ENCODE results near the gene PLSCR2. TPM values are rescaled to one million over a fixed set of nuclear protein-coding genes. Genes with fewer than 3 reads are reported as not detected.
"Not testable (repeated sequence)": the region's sequence is repeated elsewhere in the genome, so short reads cannot be mapped to it uniquely, and the experiment has no call there.

PLSCR2 gene
- total RNA-seq, 1 donor from 2014 or later = not detected

GRCh38 chr3:146491303-146491702 lies 21.9 kb upstream of the PLSCR2 start:
- no peak for DNase-seq (ENCODE audit: low spot score)

GRCh38 chr3:146485297-146485696 lies 15.9 kb upstream of the PLSCR2 start:
- no peak for DNase-seq (ENCODE audit: low spot score)

GRCh38 chr3:146476094-146476740 lies 6.9 kb upstream of the PLSCR2 start:
- DNase-seq (ENCODE audit: low spot score) = no peak

- DNase-seq (ENCODE audit: low spot score) = not testable (repeated sequence)
These were observed 5.6 kb upstream of the PLSCR2 start for GRCh38 chr3:146474976-146475375.

- DNase-seq (ENCODE audit: low spot score) = no peak
These were observed 4.4 kb upstream of the PLSCR2 start for GRCh38 chr3:146473726-146474125.

GRCh38 chr3:146472611-146473010 lies 3.2 kb upstream of the PLSCR2 start:
- no peak for DNase-seq (ENCODE audit: low spot score)

GRCh38 chr3:146471012-146471411 lies 1.7 kb upstream of the PLSCR2 start:
- DNase-seq (ENCODE audit: low spot score) = no peak

GRCh38 chr3:146470425-146470990 lies 1.1 kb upstream of the PLSCR2 start:
- DNase-seq (ENCODE audit: low spot score) = no peak

GRCh38 chr3:146468671-146469149 lies 651 bp downstream of the PLSCR2 start:
- DNase-seq (ENCODE audit: low spot score) = no peak

- no peak for DNase-seq (ENCODE audit: low spot score)
These were observed 1.1 kb downstream of the PLSCR2 start for GRCh38 chr3:146468234-146468633.

GRCh38 chr3:146466604-146467003 lies 2.8 kb downstream of the PLSCR2 start:
- no peak for DNase-seq (ENCODE audit: low spot score)

GRCh38 chr3:146465693-146466465 lies 3.5 kb downstream of the PLSCR2 start:
- no peak for DNase-seq (ENCODE audit: low spot score)

- DNase-seq (ENCODE audit: low spot score) = no peak
These were observed 4.6 kb downstream of the PLSCR2 start for GRCh38 chr3:146464783-146465182.

- DNase-seq (ENCODE audit: low spot score) = no peak
These were observed 5.3 kb downstream of the PLSCR2 start for GRCh38 chr3:146464005-146464595.

GRCh38 chr3:146454796-146455195 lies 14.6 kb downstream of the PLSCR2 start:
- no peak for DNase-seq (ENCODE audit: low spot score)

GRCh38 chr3:146449613-146450012 lies 19.7 kb downstream of the PLSCR2 start:
- no peak for DNase-seq (ENCODE audit: low spot score)

GRCh38 chr3:146449076-146449475 lies 20.3 kb downstream of the PLSCR2 start:
- no peak for DNase-seq (ENCODE audit: low spot score)

GRCh38 chr3:146446026-146446425 lies 23.3 kb downstream of the PLSCR2 start:
- no peak for DNase-seq (ENCODE audit: low spot score)

- DNase-seq (ENCODE audit: low spot score) = not testable (repeated sequence)
These were observed 29.1 kb downstream of the PLSCR2 start for GRCh38 chr3:146440310-146440709.

GRCh38 chr3:146432066-146432465 lies 37.3 kb downstream of the PLSCR2 start:
- DNase-seq (ENCODE audit: low spot score) = no peak

GRCh38 chr3:146431240-146431639 lies 38.1 kb downstream of the PLSCR2 start:
- DNase-seq (ENCODE audit: low spot score) = no peak

GRCh38 chr3:146425341-146425740 lies 44.0 kb downstream of the PLSCR2 start:
- DNase-seq (ENCODE audit: low spot score) = no peak

Data from umbilical cord (tissue), 2 donors.